ENCODE results near the gene ZNF611.
"Not testable (repeated sequence)": the region's sequence is repeated elsewhere in the genome, so short reads cannot be mapped to it uniquely, and the experiment has no call there.

ZNF611 gene

DNA sequence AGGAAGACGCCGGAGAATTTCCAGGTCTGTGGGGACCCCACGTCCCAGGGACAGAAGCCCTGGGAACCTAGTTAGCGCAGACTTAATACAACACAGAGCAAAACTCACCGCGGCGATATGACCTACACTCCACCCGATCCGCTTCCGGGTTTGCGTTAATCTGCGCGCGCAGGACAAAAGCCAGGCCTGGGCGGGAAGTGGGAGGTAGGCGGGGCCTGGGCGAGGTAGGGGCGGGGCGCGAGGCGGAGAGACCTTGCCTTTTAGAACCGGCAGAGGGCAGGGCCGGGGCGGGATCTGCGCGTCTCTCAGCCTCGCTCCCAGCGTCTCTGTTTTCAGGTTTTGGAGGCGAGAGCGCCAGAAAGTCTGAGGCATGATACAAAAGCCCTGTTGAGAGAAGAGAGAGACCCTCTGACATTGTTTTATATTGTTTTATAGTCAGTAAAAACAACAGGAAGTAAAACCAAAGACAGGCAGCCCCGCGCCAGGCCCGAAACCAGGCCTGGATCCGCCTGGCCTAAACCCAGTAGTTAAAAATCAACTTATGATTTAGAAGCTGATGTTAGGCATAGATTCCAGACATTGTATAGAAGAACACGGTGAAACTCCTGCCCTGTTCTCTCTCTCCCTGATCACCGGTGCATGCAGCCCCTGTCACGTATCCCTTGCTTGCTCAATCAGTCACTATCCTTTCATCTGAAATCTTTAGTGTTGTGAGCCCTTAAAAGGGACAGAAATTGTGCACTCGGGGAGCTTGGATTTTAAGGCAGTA lies at the start of gene ZNF611:
ZNF611 (minus strand) TSS at position 152 of the 769 bp plus-strand sequence. CDS start 19,150 bp downstream, outside the sequence.
- peak; percentile 97 for DNase-seq (ENCODE audit: low spot score)

DNA sequence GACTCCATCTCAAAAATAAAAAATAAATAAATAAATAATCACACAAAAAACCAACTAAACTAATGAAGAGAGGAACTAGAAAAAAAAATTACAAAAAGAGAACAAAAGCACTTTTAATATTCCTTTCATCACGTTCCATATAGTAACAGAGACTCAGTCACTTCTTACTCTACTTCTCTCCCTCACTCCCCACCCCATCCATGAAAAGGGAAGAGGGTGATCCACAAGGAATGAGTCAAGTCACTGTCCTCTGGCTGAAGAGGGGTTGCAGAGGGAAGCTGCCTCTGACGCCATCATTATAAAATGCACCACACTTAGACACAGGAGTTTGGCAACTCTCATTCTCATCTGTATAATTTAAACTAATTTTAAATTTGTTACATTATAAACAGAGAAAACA lies 48.0 kb upstream of the ZNF611 start:
- DNase-seq (ENCODE audit: low spot score), result not testable (repeated sequence)

DNA sequence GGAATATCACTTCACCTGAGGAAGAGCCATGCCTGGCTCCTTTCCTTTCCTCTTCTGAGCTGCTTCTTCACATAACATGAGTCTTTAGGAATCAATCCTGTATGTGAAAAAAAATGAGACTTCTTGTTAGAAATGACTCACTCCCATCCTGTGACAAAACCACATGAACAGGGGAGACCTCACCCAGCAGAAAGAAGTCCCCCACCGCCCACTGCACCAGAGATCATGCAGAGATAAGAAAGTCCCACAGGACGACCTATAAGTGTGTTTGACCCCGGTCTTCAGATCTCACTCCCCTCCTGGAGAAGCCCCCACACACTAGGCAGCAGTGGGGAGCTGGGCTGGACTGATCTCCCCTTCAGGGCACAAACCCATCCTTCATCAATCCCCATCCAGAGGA lies 44.0 kb upstream of the ZNF611 start:
- peak; percentile 24 for DNase-seq (ENCODE audit: low spot score)

DNA sequence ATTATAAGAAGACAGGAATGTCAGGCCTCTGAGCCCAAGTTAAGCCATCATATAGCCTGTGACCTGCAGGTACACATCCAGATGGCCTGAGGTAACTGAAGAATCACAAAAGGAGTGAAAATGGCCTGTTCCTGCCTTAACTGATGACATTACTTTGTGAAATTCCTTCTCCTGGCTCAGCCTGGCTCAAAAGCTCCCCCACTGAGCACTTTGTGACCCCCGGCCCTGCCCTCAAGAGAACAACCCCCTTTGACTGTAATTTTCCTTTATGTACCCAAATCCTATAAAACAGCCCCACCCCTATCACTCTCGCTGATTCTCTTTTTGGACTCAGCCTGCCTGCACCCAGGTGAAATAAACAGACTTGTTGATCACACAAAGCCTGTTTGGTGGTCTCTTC lies 21.6 kb upstream of the ZNF611 start:
- not testable (repeated sequence) for DNase-seq (ENCODE audit: low spot score)

DNA sequence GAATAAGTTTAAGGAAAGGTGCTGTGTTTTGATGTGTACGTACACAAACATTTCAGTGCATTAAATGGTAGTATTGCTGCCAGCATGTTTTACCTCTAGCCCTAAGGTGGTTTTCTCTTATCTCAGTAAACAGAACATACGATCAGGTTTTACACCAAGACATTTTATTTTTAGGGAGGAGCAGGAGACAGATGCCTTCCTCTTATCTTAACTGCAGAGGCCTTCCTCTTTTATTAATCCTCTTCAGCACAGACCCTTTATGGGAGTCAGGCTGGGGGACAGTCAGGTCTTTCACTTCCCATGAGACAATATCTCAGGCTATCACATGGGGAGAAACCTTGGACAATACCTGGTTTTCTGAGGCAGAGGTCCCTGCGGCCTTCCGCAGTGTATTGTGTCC lies 14.9 kb upstream of the ZNF611 start:
- no peak for DNase-seq (ENCODE audit: low spot score)

DNA sequence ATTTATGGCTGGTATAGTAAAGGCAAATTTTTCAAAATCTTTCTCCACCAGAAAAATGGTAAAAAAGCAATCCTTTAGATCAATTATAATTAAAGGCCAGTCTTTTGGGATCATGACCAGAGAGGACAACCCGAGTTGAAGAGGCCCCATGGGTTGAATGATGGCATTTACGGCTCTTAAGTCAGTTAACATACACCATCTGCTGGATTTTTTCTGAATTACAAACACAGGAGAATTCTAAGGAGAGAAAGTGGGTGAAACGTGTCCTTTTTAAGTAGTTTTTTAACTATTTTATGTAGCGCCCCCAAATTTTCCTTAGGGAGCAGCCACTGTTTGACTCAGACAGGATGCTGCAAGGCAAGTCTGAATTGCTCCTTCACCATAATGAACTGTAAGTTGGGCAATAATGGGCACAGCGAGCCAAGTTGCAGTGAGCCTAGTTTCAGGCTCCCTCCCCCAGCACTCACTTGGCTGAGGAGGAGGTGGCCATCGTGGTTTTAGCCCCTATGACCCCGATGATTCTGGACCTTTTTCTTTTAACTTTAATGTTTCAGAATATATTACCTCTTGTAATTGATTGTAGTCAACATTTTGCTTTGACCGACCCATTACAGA lies 13.6 kb upstream of the ZNF611 start:
- peak; percentile 33 for DNase-seq (ENCODE audit: low spot score)

DNA sequence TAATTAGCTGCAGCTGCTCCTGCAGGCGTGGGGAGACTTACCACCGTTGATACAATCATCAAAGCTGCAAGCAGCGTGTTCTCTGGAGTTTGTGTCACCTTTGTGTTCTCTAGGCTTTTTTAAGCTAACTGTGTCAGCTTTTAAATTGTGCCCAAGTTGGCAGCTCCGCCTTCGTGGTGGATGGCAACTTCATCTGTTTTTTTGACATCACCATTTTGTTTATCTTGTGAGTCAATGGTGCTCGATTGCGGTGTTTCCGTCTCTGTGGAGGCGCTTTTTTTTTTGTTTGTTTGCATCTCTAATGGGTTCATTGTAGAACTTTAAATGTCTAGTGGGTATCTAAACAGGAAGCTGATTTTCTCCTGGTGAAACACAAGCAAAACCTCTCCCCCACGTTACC lies 11.1 kb upstream of the ZNF611 start:
- DNase-seq (ENCODE audit: low spot score), result not testable (repeated sequence)

DNA sequence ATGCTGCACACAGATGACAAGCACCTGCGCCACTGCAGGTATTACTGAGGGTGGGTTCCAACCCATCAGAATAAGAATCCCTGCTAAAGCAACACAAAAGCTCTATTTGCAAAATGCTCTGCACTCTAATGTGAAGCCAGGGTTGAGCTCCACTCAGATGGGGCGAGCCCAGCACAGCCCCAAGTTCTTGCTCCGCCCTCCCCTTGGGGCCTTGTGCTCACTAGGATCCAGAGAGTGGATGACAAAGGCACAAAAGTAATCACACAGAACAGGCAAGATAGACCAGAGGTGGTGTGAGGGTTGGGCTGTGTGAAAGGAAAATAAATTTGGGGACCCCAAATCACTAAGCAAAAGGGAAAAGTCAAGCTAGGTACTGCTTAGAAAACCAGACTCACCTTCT lies 8.2 kb upstream of the ZNF611 start:
- no peak for DNase-seq (ENCODE audit: low spot score)

DNA sequence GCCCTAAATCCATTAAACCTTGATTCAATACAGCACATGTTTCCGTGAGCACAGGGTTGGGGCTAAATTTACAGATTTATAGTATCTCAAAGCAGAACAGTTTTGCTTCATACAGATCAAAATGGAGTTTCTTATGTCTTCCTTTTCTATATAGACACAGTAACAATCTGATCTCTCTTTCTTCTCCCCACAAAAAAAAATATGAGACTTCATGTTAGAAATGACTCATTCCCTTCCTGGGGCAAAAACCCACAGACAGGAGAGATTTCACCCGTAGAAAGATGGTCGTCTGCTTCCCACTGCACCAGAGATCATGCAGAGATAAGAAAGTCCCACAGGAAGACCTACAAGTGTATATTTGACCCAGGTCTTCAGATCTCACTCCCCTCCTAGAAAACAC lies 7.7 kb upstream of the ZNF611 start:
- DNase-seq (ENCODE audit: low spot score), result peak; percentile 17

DNA sequence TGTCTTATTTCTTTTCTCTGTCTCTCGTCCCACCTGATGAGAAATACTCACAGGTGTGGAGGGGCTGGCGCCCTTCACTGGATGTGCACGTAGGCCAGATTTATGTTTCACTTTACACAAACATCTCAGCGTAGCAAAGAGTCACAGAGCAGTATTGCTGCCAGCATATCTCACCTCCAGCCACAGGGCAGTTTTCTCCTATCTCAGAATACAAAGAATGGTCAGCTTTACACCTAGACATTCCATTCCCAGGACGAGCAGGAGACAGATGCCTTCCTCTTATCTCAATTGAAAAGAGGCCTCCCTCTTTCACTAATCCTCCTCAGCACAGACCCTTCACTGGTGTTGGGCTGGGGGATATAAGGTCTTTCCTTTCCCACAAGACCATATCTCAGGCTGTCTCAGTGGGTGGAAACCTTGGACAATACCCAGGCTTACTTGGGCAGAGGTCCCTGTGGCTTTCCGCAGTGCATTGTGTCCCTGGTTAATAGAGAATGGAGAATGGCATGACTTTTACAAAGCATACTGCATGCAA lies 7.2 kb upstream of the ZNF611 start:
- no peak for DNase-seq (ENCODE audit: low spot score)

DNA sequence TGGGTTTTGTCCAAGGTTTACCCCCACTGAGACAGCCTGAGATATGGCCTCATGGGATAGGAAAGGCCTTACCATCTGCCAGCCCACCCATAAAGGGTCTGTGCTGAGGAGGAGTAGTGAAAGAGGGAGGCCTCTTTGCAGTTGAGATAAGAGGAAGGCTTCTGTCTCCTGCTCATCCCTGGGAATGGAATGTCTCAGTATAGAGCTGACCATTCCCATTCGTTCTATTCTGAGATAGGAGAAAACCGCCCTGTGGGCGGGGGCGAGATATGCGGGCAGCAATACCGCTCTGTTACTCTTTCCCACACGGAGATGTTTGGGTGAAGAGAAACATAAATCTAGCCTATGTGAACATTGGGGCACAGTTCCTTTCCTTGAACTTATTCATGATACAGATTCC lies 6.5 kb upstream of the ZNF611 start:
- DNase-seq (ENCODE audit: low spot score), result not testable (repeated sequence)

DNA sequence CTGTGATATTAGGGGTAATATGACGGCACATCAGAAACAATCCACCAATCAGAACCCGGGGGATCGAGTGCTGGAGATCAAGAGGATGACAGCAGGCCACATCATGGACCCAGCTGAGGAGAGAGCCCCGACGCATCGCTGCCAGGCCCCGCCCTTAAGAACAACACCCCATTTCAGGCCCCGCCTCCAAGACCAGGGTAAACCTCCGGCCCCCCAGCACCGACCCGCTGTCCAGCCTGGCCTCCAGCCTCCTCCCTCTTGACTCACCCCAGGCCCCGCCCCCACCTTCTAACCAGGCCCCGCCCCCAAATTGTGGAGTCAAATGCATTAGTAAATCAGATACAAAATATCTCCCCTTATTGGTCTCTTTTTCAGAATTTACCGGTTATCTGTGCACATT lies 4.7 kb upstream of the ZNF611 start:
- no peak for DNase-seq (ENCODE audit: low spot score)

DNA sequence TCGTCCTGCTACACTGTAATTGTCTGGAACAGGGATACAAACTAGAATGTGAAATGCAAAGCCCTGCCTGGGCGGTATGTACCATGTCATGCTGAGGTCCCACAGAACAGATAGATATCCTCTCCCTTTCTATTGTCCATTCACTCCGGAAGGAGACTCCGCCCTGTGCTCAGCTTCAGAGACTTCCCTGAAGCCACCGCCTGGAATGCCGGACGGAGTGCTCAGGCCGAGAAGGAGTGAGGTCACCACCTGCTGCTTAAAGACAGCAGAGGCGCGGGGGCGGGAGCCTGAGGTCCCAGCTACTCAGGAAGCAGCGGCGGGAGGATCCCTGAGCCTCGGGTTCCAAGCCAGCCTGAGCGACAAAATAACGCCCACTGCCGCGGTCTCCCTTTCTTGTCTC lies 890 bp upstream of the ZNF611 start:
- DNase-seq (ENCODE audit: low spot score), result no peak

DNA sequence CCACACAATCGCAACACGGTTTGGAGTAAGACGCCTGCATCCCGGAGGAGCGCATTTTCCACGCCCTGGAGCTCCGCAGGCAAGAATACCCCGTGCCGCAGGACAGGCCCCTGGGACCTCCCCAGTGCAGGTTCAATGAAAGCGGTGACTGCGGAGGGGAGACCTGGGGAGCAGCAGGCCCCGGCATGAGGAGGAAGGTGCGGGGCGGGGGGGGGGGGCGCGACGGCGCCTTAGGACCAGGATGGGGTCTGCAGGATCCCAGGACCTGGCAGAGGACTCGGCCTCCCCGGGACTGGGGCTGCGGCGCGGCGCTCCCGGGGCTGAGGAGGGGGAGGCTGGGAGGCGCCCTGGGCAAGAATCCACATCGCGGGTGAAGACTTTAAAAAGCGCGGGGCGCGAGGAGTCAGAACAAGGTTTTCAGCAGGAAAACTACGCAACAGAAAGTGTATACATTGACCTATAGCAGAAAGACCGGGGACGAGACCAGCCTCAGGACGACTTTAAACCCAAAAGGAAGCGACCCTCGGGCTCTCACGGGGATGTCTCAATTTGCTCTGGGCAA lies 432 bp downstream of the ZNF611 start:
- DNase-seq (ENCODE audit: low spot score), result peak; percentile 4

DNA sequence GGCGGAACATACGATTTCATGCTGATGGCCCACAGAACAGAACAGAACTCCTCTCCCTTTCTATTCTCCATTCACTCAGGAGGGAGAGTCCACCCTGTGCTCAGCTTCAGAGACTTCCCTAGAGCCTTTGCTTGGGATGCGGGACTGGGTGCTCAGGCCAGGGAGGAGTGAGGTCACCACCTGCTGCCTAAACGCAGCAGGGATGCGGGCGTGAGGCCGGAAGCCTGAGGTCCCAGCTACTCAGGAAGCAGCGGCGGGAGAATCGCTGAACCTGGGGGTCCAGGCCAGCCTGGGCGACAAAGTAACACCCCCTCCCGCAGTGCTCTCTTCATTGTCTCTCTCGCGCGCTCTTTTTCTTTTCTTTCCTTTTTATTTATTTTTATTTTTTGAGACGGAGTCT lies 8.8 kb downstream of the ZNF611 start:
- DNase-seq (ENCODE audit: low spot score), result not testable (repeated sequence)

DNA sequence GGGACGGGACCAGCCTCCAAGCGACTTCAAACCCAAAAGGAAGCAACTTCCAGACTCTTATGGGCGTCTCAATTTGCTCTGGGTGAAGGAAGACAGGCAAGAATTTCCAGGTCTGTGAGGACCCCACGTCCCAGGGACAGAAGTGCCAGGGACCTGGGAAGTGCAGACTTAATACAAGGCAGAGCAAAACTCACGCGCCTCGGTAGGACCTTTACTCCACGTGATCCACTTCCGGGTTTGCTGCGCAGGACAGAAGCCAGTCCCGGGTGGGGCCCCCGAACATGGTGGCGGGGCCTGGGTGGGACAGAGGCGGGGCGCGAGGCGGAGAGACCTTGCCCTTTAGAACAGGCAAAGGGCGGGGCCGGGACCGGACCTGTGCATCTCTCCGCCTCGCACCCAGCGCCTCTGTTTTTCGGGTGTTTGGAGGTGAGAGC lies 9.3 kb downstream of the ZNF611 start:
- DNase-seq (ENCODE audit: low spot score), result no peak

DNA sequence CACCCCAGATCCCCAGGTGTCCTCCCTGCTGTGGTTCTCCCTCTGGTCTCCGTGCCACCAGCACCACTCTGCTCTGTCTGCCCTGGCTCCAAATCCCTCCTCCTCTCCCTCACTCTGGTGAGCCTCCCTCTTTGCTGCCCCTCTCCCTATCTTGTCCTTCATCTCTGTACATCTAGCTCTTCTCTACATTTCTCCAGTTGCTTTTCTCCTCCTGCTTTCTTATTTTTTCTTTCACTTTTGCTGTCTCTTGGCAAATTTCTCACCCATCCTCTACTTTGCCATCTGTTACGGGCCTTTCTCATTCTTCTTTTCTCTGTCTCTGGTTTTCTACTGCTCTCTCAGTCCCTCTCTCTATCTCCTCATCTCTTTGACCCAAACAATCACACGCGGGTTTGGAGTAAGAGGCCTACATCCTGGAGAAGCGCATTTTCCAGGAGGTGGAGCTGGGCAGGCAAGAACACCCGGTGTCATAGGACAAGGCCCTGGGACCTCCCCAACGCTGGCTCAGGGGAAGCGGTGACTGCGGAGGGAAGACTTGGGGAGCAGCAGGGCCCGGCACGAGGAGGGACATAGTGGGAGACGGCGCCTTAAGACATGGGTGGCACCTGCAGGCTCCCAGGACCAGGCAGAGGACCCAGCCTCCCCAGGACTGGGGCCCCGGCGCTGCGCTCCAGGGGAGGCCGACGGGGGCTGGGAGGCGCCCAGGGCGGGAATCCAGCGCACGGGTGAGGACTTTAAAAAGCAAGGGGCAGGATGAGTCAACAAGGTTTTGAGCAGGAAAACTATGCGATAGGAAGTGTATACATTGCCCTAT lies 9.9 kb downstream of the ZNF611 start:
- no peak for DNase-seq (ENCODE audit: low spot score)

DNA sequence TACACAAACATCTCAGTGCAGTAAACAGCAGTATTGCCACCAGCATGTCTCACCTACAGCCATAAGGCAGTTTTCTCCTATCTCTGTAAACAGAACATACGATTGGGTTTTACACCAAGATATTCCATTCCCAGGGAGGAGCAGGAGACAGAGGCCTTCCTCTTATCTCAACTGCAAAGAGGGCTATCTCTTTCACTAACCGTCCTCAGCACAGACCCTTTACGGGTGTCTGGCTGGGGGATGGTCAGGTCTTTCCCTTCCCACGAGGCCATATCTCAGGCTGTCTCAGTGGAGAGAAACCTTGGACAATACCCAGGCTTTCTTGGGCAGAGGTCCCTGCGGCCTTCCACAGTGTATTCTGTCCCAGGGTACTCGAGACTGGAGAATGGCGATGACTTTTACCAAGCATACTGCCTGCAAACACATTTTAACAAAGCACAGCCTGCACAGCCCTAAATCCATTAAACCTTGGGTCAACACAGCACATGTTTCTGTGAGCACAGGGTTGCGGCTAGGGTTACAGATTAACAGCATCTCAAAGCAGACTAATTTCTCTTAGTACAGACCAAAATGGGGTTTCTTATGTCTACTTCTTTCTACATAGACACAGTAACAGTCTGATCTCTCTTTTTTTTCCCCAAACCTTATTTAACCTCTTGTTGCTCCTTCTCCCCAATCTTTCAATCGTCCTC lies 10.8 kb downstream of the ZNF611 start:
- not testable (repeated sequence) for DNase-seq (ENCODE audit: low spot score)

DNA sequence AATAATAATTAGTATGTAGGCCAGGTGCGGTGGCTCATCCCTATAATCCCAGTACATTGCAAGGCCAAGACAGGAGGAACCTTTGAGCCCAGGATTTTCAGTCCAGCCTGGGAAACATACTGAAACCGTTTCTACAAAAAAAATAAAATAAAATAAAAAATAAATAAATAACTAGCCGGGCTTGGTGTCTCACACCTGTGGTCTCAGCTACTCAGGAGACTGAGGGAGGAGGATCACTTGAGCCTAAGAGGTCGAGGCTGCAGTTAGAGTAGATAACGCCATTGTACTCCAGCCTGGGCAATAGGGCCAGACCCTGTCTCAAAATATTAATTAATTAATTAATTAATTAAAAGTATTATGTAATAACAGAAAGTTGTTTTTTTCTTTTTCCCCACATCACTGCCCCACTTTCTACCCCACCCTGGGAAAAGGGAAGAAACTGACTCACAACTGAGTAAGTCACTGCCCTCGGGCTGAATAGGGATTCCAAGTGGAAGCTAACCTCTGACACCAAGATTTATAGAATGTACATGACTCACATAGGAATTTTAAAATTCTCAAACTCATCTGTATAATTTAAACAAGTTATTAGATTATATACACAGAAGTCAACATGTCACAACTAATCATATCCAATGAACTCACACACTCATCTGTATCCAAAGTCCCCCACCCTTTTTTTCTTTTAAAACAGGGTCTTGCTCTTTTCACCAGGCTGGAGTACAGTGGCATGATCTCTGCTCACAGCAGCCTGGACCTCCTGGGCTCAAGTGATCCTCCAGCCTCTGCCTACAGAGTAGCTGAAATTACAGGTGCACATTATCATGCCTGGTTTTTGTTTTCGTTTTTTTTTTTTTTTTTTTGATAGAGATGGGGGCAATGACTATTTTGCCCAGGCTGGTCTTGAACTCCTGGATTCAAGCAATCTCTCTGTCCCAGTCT lies 12.5 kb downstream of the ZNF611 start:
- no peak for DNase-seq (ENCODE audit: low spot score)

DNA sequence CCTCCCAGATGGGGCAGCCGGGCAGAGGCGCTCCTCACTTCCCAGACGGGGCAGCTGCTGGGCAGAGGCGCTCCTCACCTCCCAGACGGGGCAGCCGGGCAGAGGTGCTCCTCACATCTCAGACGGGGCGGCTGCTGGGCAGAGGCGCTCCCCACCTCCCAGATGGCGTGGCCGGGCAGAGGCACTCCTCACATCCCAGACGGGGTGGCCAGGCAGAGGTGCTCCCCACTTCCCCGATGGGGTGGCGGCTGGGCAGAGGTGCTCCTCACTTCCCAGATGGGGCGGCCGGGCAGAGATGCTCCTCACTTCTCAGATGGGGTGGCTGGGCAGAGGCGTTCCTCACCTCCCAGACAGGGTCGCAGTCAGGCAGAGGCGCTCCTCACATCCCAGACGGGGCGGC lies 14.3 kb downstream of the ZNF611 start:
- not testable (repeated sequence) for DNase-seq (ENCODE audit: low spot score)

All from CD4-positive, alpha-beta T cell treated with Interleukin-6 at 100 ng/mL for 8 hours (primary cell).